ENCODE data around the gene TANC1.

- TF ChIP-seq CTCF (optimal IDR thresholded peaks at IDR 0.05 in 1 of 3, IDR thresholded peaks at IDR 0.05 in 1 of 3, conservative IDR thresholded peaks at IDR 0.05 in 1 of 3; ENCODE audit: extremely low read depth in 1 of 3, insufficient read depth in 2 of 3, low read length in 3 of 3) (no peak), EZH2 (IDR thresholded peaks at IDR 0.05; ENCODE audit: low read length) (no peak)
Measured at GRCh38 chr2:159067971-159068370, 99.5 kb downstream of the TANC1 start.
